ENCODE measurements around the gene TOR1AIP1.

- TF ChIP-seq POLR2AphosphoS5 (IDR thresholded peaks at IDR 0.05; ENCODE audit: low read depth, low read length) (no peak), POLR2A (IDR thresholded peaks at IDR 0.05; ENCODE audit: low read depth, low read length) (no peak)
Measured at GRCh38 chr1:179930867-179931266, 48.8 kb downstream of the TOR1AIP1 start.
